Embryonic facial prominence (tissue), 1 donor: ENCODE measurements around the gene WWOX.

Experiments
- DNase-seq: peaks from one replicate; pipeline ENCODE4 v3.0.0-alpha.2; 2016; ENCODE audit errors: extremely low spot score

Gene WWOX

DNA sequence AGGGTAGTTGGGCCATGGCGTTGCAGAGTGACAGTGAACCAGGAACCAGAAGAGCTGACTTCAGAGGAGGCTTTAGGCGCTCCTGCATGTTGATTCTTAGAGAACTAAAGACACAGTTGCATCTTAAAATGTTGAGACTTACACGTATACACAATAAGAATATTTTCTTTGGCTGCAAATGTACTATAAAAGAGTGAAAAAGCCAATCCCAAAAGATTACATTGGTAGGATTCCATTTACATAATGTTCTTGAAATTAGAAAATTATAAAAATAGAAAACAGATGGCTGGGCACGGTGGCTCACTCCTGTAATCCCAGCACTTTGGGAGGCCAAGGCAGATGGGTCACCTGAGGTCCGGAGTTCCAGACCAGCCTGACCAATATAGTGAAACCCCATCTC is 738.8 kb downstream of the WWOX start:
- DNase-seq: no peak

DNA sequence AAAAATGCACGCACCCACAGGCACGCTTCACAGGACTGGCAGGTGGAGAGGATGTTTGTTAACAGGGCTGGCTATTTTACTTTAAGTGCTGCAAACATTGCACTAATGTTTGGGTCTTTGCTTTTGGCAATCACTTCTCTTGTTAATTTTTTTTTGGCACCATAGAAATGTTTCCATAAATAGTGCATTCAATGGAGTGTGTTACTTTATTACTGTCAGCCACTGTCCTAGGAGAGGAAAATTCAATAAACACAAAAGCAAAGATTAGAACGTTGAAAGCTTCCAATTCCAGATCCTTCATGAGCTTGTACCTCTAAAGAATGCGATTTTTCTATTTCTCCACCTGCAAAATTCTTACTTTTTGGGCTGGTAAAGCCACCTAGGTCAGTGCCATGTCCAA is 743.5 kb downstream of the WWOX start:
- DNase-seq: no peak

DNA sequence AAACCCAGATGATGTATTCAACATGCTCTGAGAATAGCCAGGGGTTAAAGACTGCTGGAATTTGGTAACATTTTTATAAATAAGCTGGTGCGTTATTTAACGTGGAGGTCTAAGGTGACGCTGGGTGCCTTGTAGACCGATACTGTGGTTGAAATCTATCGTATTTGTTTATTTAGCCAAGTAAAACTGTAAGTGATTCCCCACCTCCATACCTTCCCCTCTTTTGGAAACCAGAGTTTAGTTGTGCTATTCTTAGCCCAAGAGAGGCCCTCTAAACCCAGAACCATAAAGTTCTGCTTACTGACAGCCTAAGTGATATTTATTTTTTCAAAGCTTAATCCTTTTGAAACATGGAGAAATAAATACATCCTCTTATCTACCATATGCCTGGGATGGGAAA is 744.5 kb downstream of the WWOX start:
- no peak for DNase-seq

DNA sequence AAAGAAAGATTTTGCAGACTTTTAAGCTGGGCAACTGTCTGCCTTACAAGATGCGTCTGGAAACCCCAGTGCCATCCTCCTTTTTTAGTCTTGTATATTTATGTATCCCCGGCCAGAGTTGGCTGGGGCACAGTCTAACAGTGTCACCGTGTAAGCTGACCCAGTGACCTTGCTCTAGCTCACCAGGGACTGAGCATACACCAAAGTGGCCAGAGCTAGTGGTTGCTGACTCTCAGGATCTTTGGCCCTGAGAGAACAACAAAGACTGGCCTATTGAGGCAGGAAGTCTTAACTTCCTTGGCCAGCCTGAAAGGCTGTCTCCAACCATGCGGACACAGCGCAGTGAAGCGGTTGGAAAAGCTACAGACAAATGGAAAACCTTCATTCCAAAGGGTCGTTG is 745.2 kb downstream of the WWOX start:
- no peak for DNase-seq

DNA sequence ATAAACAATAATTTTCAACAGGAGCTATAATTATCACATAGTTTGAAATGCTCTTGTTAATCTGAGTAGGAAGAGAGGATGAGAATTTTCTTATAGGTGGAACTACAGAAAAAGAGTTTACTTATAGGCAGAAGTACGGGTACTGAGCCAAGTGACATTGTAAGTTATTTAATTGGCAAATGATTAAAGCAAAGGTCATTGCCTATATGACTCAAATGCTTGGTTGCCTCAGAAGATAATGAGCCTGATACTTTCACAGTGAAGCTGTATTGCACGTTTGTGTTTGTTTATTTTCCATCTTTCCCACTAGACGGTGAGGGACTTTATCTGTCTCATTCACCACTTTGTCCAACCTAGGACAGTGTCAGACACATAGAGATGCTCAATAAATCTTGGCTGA is 751.8 kb downstream of the WWOX start:
- no peak for DNase-seq

DNA sequence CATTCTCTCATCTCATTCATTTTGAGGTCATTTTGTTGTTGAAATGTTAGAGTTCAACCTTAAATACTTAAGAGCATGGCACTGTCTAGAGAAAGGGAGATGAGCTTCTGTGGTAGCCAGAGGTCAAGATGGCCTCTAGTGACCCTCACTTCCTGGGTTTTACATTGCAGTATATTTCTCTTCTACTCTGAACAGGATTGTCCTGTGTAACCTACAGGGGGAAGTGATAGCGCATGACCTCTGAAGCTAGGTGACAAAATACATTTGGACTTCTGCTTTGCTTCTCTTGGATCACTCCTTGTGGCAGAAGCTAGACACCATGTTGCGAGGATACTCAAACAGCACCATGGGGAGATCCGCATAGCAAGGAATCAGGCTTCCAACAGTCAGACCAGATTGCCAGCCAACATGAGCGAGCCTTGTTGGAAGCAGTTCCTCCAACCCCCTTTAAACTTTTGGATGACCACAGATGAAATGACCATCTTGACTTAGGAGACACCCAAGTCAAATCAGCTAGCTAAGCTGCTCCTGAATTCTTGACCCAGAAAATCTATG is 752.7 kb downstream of the WWOX start:
- DNase-seq: no peak

DNA sequence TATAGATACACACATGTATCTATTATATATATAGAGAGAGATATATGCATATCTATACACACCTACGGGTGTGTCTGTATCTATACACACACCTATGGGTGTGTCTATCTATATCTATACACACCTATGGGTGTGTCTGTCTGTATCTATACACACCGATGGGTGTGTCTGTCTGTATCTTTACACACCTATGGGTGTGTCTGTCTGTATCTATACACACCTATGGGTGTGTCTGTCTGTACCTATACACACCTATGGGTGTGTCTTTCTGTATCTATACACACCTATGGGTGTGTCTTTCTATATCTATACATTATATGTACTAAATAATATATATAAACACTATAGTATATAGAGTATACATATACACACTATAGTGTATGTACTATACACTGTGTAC is 762.6 kb downstream of the WWOX start:
- no peak for DNase-seq

DNA sequence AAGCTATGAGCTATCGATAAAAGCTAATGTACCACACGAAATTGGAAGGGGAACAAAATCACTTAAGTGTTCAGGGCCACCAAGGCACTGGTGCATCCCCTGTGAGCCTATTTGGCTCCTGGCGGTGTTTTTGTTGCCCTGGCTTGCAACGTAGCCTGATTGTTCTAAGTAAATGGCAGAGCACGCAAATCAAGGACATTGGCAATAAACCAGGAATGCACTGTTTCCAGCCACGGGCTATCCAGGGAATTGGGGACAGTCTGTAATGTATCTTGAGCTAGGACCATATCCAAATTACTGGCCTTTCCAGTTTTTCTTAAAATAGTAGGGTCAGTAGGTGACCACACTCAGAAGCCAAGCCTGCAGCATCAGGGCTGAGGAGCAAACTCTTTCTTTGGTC is 767.1 kb downstream of the WWOX start:
- DNase-seq: no peak

DNA sequence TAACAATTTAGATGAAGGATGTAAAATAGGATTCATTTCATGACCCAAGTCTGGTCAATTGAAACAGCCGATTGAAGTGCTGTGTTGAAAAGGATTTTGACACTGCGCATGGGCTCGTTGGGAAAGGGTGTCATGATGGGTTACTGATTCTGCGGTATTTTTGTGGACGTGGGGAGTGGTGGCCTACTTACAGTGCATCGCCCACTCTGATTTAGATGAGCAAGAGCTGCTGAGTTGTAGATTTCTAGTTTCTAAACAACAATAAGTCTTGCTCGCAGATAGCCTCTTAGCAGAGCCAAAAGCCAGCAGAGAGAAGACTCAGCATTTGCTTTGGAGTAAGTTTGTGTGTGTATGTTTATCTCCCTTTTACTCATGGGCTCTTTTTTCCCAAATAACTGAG is 770.0 kb downstream of the WWOX start:
- no peak for DNase-seq

DNA sequence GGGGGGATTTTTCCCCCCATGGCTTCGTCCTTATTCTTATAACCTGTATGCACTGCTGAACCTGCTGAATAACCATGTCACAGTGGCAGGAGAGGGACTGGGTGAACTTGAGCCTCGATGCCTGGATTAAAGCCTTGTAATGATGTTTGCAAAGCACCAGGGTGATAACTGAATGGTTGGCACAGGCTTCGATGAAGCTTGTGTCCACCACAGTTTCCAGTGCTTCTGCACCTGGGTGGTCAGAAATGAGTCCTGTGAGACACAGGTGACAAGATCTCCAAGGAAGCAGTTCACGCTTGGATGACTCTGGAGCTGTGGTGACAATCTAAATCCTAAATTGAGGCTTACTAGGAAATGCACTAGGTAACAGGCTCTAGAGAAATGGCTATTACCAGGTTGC is 771.8 kb downstream of the WWOX start:
- no peak for DNase-seq

DNA sequence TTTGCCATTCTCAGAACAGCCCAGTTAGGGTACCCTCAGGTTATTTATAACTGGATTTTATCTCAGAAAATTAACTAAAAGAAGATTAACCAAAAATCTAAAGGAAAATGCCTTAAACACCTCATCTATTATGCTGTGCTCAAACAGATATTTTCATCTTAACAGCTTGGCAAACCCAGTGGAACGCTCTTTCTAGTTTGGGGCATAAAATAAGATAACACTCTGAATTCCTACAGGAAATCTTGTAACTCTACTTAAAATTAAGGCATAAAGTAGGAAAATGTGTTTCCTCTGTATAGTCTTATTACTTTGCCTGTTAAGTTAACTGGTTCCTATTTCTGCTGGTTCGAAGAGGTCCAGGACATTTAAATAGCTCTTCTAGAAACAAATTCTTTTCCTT is 777.2 kb downstream of the WWOX start:
- no peak for DNase-seq

DNA sequence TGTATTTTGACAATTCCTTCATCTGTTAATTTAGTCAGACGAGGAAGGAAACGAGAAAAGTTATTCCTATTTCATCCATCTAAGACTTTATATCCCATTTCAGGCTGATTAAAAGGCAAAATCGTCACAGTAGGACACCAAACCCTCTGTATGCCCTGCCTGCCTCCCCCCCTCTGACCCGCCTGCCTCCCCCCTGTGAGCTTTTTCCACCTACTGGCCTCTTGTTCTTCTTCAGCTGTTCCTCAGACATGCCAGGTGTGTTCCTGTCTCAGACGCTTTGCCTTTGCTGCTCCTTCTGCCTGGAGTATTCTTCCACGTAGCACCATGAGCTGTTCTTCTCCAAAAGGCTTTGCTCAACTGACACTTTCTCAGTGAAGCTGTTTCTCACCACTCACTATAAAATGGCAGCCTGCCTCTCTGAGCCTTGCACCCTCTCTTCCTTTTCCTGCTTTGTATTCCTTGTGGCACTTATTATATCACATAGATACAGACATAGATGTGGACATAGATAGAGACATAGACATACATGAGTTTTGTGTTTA is 777.7 kb downstream of the WWOX start:
- no peak for DNase-seq

DNA sequence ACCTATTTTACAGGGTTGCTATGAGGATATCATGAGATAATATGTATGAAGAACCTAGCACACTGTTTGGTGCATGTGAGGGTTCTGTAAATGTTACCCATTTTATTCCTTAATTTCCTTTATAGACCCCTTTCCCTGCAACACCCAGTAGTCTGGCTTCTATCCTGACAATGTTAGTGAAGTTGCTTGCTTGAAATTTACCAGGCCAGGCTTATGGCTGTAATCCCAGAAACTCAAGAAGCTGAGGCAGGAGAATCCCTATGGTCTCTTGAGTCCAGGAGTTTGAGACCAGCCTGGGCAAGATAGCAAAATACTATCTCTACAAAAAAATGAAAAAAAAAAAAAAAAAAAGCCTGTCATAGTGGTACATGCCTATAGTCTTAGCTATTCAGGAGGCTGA is 779.1 kb downstream of the WWOX start:
- no peak for DNase-seq

DNA sequence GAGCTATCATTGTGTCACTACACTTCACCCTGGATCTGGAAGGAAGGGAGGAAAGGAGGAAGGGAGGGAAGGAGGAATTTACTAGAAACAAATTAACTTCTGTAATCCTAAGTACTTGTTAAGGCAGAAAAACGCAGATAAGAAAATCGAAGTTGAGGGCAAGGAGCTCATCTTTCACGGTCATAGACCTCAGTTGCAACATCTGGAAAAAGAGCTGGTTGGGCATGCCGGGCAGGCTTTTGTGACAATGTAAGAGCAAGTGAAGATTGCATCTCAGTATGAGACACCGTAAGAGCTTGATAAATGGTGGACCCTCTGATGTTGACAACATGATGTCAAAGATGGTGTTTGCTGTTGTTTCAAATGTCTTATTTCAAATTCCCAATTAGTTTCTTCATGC is 779.6 kb downstream of the WWOX start:
- DNase-seq: no peak

DNA sequence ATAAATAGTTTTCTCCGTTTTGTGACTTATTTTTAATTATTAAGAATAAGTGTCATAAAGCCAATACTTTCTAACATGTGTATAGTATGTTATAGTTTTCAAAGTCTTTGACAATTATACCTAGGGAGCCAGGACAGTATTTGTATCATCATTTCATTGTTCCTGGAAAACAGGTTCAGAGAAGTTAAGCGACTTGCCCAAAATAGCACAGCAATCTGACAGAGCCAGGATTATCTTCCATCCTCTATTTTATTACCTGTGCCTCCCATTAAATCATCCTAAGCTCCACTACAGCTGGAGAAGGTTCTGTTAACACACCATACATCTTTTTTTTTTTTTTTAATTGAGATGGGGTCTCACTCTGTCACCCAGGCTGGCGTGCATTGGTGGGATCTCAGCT is 782.7 kb downstream of the WWOX start:
- DNase-seq: no peak

DNA sequence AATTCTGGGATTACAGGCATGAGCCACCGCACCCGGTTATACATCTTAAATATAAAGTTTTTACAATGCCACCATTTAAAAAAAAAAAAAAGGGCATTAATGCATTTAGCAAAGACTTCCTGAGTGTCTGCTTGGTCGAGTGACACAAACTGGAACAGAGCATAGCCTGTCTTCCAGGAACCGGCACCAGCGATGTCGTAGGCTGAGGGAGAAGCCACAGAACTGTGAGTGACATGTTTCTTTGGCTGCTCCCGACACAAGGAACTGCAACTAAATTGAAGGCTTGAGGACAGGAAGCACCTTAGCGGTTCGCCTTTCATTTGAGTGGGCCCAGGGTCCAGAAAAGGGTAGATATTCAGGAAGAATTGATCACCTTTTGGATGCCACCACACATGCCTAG is 783.3 kb downstream of the WWOX start:
- DNase-seq: no peak

DNA sequence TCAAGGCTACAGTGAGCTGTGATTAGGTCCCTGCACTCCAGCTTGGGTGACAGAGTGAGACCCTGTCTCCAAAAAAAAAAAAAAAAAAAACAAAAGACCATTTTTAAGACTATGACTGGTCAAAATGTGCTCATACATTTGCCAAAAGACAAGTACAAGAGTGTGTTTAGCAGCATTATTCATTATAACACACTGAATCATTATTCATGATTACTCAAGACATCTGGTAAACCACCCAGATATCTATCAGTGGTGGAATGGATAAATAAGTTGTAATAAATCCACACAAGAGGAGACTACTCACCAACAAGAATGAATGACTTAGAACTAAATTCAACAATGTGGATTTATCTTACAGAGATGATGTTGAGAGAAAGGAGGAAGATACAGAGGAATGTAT is 784.8 kb downstream of the WWOX start:
- no peak for DNase-seq

DNA sequence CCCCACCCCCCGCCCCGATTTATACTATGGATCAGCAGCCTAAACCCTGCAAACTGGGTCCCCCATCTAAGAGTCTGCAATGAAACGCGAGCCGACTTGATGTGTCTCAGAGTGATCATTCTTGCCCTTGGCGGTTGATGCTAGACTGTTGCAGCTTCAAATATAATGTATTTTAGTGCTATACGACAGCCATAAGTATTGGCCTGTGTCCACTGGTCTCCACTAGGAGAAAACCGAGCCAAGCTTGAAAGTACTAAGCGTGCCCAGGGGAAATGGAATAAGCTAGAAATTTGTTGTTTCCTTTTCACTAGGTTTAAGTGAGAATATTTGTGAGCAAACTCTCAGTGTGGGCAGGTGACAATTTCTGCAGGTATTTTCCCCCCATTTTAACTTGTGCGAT is 789.9 kb downstream of the WWOX start:
- DNase-seq: no peak

DNA sequence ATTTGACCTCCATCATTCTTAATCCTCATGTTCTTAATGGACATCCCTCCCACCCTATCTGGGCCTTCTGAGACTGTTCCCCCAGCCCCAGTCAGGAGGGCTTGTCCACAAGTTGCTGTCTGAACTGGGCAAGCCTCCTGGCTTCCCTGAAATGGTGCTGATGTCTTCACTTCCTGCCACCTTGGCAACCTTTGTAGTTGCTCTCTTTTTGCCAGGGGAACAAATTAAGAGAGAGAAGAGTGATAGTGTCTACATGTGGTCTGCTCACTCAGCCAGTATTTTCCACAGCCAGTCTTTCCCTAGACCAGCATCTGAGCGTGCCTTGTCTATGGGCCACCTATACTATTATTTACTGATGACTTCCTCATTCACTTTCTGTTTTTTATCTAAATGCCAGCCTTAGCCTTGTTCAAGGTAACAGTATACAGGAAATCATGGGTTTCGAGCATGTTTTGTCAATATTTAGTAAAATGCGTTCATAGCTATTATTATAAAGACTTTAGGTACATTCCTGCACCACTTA is 791.0 kb downstream of the WWOX start:
- DNase-seq: no peak

DNA sequence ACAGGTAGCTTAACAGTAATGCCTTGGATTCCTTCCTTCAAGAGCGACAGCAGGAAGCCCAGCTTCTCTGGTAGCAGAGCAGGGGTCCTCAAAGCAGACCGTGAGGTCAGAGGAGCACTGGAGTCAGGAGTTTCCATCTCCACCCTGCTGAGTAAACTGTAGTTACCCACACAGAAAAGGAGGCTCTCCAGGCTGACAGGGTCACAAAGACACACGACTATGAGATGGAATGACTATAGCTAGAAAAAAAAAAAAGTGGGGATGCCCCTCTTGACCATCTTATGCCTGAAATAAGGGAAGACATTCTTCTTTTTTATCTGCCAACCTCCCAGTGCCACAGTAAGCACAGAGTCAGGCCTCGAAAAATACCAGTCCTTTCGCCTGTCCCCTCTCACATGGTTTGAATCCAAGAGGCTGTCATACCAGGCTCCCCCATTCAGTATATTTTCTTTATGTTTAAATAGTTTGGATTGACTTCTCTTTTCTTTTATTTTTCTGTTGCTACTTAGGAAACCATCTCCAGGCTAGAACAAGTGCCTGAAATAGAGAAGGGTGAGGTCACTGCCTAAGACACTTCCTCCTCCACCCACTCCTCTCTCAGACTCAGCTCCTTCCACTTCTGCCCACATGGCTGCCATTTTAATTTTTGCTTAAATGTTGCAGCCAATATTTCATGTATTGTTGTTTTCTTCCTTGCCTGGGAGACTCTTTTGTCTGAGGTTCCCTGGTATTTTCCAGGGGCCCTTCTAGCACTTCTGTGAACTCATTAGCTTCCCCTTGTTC is 793.7 kb downstream of the WWOX start:
- DNase-seq: no peak

DNA sequence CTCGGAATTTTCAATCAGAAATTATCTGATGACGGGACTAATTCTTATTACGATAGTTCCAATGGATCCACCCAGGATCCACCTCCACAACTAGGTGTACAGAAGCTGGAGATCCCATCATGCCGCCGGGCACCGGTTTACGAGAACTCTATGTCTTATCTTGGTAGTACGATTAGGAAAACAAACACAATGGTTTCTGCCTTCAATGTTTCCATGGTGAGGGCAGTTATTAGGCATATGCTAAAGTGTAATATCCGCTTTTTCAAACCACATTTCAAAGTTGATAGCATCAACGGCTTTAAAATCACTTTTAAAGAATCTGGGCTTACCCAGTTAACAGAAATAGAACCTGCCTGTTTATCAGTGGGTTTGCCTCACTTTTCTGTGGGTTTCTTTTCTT is 795.4 kb downstream of the WWOX start:
- no peak for DNase-seq

DNA sequence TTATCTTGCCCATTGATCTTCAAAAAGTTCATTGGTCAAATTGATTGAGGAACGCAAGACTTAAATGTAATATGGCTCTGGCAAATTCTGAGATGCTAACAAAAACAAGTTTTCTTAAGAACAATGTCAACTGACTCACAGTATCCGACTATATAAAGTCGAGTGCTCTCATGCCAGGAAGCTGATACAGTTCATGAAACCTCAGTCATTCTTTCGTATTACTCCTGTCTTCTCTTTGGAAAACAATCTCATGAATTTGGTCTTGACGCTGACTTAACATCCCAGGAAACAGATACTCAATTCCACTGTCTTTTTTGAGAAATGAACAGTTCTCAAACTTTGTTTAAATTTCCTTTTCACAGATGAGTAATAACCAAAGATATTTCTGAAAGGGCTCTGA is 796.2 kb downstream of the WWOX start:
- no peak for DNase-seq

DNA sequence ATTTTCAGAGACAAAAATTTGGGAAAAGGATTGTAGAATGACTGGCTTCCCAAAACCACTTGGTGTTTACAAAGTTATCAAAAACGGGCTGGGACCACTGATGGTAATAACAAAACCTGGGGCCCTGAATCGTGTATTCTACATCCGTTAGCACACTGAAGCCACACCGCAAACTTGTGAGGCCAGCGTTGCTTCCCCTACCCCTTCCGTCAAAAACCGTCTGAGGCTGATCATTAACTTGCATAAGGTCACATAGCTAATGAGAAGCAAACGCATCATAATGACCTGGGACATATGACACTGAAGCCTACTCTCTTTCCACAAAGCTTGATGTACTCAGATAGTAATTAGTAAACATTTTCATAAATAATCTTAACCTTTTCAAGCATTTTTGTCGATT is 796.8 kb downstream of the WWOX start:
- DNase-seq: no peak

DNA sequence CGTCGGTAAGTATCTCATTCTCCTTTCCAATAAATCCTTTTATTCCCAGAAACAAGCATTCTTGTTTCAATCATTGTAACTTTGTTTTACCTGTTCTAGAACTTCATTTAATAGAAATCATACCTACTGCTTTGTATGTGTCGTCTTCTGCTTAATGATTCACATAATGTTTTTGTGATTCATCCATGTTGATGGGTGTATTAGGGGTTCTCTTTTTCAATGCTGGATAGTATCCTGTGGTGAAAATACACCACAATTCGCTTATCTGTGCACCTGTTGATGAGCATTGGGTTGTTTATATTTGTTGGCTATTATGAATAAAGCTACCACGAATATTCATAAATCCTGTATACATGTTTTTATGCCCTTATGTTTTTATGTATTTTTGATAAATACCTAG is 797.8 kb downstream of the WWOX start:
- no peak for DNase-seq
